Breast epithelium (tissue), 4 donors: Measurements from ENCODE around the gene C5AR2. TPM values are rescaled to one million over a fixed set of nuclear protein-coding genes. Genes with fewer than 3 reads are reported as not detected.
A peak's percentile ranks its signal among the peaks of the same experiment; 100 is the strongest.

Experiments
- DNase-seq, 2 donors: peaks; one replicate each; pipeline ENCODE4 v3.0.0-alpha.2; 2019; ENCODE audit warnings: low spot score in 2 of 2
- H3K27ac ChIP-seq, 2 donors: fragments of 200-600 bp; sonication (generic) in 1 of 2; one replicate each; pipeline ENCODE4 v1.5.1; 2016 to 2019; ENCODE audit warnings: mild to moderate bottlenecking in 1 of 2
- H3K27me3 ChIP-seq, 2 donors: fragments of 200-600 bp; sonication (generic) in 1 of 2; one replicate each; pipeline versions ENCODE4 v1.5.1 to v1.6.0; 2017 to 2019; ENCODE audit warnings: control low read depth in 1 of 2, mild to moderate bottlenecking in 1 of 2
- H3K36me3 ChIP-seq: fragments of 200-600 bp; one replicate; pipeline ENCODE4 v1.5.1; 2019
- H3K4me1 ChIP-seq, 2 donors: fragments of 200-600 bp; sonication (generic); one replicate each; pipeline ENCODE4 v1.5.1; 2016 to 2019; ENCODE audit warnings: control low read depth in 1 of 2
- H3K4me3 ChIP-seq, 3 donors: fragments of 200-600 bp; sonication (generic); 1 replicate in 2 of 3; 2 replicates in 1 of 3; pipeline ENCODE4 v1.5.1; 2016 to 2019; ENCODE audit warnings: mild to moderate bottlenecking in 3 of 3, moderate library complexity in 2 of 3
- H3K9me3 ChIP-seq, 2 donors: fragments of 200-600 bp; sonication (generic) in 1 of 2; one replicate each; pipeline ENCODE4 v1.5.1; 2016 to 2019; ENCODE audit warnings: control low read depth in 1 of 2
- POLR2A ChIP-seq: fragments of 450-650 bp; IDR thresholded peaks from one replicate; pipeline ENCODE4 v1.6.1; 2016; ENCODE audit warnings: antibody characterized with exemption, mild to moderate bottlenecking, moderate library complexity
- POLR2AphosphoS5 ChIP-seq, 3 donors: sonication (generic); formaldehyde crosslinking; IDR thresholded peaks; one replicate each; pipeline ENCODE4 v1.6.1; 2017; ENCODE audit warnings: antibody characterized with exemption in 3 of 3
- intact Hi-C: fragments of 100-400 bp; cut with DNase I; formaldehyde crosslinking; loops from one replicate; pipeline ENCODE4 v1.15.1; 2023; ENCODE audit warnings: low total_unique reads
- total RNA-seq, 3 donors: library from RNA; depleted of rRNA; stranded (reverse); fragments of >200 nt; gene quantifications; one replicate each; pipeline ENCODE4 v1.1.0, GENCODE V29; 2016
- TF ChIP-seq, protein P1 (sequence below), 3 donors: fragments of 450-650 bp; IDR thresholded peaks; one replicate each; pipeline ENCODE4 v1.5.1; 2016 to 2017; ENCODE audit warnings: antibody characterized with exemption in 3 of 3, mild to moderate bottlenecking in 3 of 3, moderate library complexity in 3 of 3

Gene C5AR2
- total RNA-seq, 3 donors from 2014 or later: 2.9 to 8.8 (median 6.6) TPM

DNA sequence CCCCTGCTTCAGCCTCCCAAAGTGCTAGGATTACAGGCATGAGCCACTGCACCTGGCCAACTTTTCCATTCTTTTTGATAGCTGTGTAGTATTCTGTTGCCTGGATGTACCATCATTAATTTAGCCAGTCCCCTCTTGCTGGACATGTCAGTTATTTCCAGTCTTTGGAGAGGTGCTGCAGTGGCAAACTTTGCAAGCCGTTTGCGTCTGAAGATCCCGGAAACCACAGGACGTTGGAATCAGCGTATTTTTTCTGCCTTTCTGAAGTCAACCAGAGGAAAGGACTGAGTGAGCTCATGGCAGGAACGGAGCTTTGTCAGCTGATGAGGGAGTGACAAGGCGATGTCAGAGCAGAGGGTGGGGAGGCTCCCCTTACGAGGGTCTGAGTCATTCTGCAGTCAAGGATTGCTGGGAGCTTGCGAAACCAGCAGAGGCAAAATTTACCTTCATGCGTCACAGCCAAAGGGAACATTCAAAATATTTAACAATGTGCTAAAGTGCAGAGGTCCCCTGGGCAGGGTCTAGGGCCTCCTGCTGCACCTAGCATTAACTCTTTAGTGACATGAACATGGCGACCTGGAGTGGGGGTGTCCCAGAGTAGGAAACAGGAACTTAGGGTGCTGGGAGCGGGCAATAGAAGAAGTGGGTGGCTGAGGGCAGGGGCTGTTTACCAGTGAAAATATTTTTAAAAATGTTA is 16.7 kb upstream of the C5AR2 start:
- Histone ChIP-seq H3K9me3 (no peaks in the 10 kb centered on the region), H3K36me3 (no peaks in the 10 kb centered on the region), H3K4me1 (no peaks in the 10 kb centered on the region), H3K27ac (no peak overlapping the region), H3K4me3 (no peak overlapping the region), H3K27me3 (peaks cover 0 to 6% of the 10 kb centered on the region in 2 donors)
- no peak for DNase-seq
- peak in 2 of 3 donors; percentile 29 to 86 for TF ChIP-seq POLR2AphosphoS5 (IDR thresholded peaks at IDR 0.05)
- TF ChIP-seq, protein P1, sequence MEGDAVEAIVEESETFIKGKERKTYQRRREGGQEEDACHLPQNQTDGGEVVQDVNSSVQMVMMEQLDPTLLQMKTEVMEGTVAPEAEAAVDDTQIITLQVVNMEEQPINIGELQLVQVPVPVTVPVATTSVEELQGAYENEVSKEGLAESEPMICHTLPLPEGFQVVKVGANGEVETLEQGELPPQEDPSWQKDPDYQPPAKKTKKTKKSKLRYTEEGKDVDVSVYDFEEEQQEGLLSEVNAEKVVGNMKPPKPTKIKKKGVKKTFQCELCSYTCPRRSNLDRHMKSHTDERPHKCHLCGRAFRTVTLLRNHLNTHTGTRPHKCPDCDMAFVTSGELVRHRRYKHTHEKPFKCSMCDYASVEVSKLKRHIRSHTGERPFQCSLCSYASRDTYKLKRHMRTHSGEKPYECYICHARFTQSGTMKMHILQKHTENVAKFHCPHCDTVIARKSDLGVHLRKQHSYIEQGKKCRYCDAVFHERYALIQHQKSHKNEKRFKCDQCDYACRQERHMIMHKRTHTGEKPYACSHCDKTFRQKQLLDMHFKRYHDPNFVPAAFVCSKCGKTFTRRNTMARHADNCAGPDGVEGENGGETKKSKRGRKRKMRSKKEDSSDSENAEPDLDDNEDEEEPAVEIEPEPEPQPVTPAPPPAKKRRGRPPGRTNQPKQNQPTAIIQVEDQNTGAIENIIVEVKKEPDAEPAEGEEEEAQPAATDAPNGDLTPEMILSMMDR (IDR thresholded peaks at IDR 0.05): no peak
- intact Hi-C loops: no loop called here

DNA sequence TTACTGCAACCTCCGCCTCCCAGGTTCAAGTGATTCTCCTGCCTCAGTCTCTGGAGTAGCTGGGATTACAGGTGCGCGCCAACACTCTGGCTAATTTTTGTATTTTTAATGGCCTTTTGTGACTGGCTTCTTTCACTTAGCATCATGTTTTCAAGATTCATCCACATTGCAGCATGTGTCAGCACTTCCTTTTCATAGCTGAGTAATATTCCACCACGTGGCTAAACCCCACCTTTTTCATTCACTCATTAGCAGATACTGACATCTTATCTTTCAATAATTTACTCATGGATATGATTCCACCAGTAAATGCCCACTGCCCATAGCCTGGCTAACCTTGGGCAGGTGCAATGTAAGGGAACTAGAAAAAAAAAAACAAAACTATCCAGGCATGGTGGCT is 15.5 kb upstream of the C5AR2 start:
- intact Hi-C loops: no loop called here
- Histone ChIP-seq H3K27ac (no peak overlapping the region), H3K4me1 (no peaks in the 10 kb centered on the region), H3K27me3 (peaks cover 0 to 6% of the 10 kb centered on the region in 2 donors), H3K36me3 (no peaks in the 10 kb centered on the region), H3K4me3 (no peak overlapping the region), H3K9me3 (no peaks in the 10 kb centered on the region)
- DNase-seq: no peak
- TF ChIP-seq, protein P1 (IDR thresholded peaks at IDR 0.05): no peak
- no peak for TF ChIP-seq POLR2A
- no peak for TF ChIP-seq POLR2AphosphoS5 (IDR thresholded peaks at IDR 0.05)

DNA sequence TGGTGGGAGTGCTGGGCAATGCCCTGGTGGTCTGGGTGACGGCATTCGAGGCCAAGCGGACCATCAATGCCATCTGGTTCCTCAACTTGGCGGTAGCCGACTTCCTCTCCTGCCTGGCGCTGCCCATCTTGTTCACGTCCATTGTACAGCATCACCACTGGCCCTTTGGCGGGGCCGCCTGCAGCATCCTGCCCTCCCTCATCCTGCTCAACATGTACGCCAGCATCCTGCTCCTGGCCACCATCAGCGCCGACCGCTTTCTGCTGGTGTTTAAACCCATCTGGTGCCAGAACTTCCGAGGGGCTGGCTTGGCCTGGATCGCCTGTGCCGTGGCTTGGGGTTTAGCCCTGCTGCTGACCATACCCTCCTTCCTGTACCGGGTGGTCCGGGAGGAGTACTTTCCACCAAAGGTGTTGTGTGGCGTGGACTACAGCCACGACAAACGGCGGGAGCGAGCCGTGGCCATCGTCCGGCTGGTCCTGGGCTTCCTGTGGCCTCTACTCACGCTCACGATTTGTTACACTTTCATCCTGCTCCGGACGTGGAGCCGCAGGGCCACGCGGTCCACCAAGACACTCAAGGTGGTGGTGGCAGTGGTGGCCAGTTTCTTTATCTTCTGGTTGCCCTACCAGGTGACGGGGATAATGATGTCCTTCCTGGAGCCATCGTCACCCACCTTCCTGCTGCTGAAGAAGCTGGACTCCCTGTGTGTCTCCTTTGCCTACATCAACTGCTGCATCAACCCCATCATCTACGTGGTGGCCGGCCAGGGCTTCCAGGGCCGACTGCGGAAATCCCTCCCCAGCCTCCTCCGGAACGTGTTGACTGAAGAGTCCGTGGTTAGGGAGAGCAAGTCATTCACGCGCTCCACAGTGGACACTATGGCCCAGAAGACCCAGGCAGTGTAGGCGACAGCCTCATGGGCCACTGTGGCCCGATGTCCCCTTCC is 11.8 kb upstream of the C5AR2 start:
- H3K27me3 ChIP-seq: peaks cover 0 to 6% of the 10 kb centered on the region in 2 donors
- no peaks in the 10 kb centered on the region for H3K9me3 ChIP-seq
- DNase-seq: no peak
- H3K36me3 ChIP-seq: no peaks in the 10 kb centered on the region
- no peak overlapping the region for H3K27ac ChIP-seq
- no peak for TF ChIP-seq POLR2AphosphoS5 (IDR thresholded peaks at IDR 0.05)
- no peak for TF ChIP-seq POLR2A
- TF ChIP-seq, protein P1 (IDR thresholded peaks at IDR 0.05): no peak
- H3K4me3 ChIP-seq: no peak overlapping the region
- intact Hi-C loops: no loop called here
- H3K4me1 ChIP-seq: no peaks in the 10 kb centered on the region

DNA sequence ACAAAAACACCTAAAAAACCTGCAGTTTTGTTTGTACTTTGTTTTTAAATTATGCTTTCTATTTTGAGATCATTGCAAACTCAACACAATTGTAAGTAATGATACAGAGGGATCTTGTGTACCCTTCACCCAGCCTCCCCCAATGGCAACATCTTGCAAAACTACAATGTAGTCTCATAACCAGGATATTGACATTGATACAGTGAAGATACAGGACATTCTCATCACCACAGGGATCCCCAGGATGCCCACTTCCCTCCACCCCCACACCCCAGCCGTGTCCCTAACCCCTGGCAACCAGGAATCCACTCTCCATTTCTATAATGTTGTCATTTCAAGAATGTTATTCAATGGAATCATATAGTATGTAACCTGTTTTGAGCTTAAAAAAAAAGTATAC is 10.3 kb upstream of the C5AR2 start:
- intact Hi-C loops: no loop called here
- Histone ChIP-seq H3K36me3 (no peaks in the 10 kb centered on the region), H3K9me3 (no peaks in the 10 kb centered on the region), H3K27ac (no peak overlapping the region), H3K27me3 (peaks cover 0 to 6% of the 10 kb centered on the region in 2 donors), H3K4me1 (no peaks in the 10 kb centered on the region), H3K4me3 (no peak overlapping the region)
- TF ChIP-seq POLR2AphosphoS5 (IDR thresholded peaks at IDR 0.05): no peak
- no peak for TF ChIP-seq POLR2A
- TF ChIP-seq, protein P1 (IDR thresholded peaks at IDR 0.05): no peak
- DNase-seq: no peak

DNA sequence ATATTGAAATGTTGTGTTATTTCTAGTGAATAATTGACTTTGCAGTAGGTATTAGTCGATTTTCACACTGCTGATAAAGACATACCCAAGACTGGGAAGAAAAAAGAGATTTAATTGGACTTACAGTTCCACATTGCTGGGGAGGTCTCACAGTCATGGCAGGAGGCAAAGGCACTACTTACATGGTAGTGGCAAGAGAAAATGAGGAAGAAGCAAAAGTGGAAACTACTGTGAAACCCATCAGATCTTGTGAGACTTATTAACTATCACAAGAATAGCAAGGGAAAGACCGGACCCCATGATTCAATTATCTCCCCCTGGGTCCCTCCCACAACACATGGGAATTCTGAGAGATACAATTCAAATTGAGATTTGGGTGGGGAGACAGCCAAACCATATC is 9.9 kb upstream of the C5AR2 start:
- H3K4me3 ChIP-seq: no peak overlapping the region
- H3K9me3 ChIP-seq: no peaks in the 10 kb centered on the region
- H3K27ac ChIP-seq: no peak overlapping the region
- no peak for TF ChIP-seq POLR2AphosphoS5 (IDR thresholded peaks at IDR 0.05)
- TF ChIP-seq, protein P1 (IDR thresholded peaks at IDR 0.05): no peak
- TF ChIP-seq POLR2A: no peak
- H3K4me1 ChIP-seq: no peaks in the 10 kb centered on the region
- no peaks in the 10 kb centered on the region for H3K36me3 ChIP-seq
- intact Hi-C loops: no loop called here
- no peak for DNase-seq
- H3K27me3 ChIP-seq: peaks cover 0 to 6% of the 10 kb centered on the region in 2 donors
